GM18499 (cell line): Measurements from ENCODE around the gene COL2A1.

Source experiments
- ATAC-seq: cut with Tn5 transposase; IDR thresholded peaks from one replicate; pipeline ENCODE4 v1.9.1; 2021; ENCODE audit warnings: moderate number of reproducible peaks; ENCODE audit not compliant: insufficient read depth, unreplicated experiment

The COL2A1 gene

GRCh38 chr12:47927346-47927745, 76.9 kb downstream of the COL2A1 start:
- no peak for ATAC-seq
